ENCODE measurements around the gene LTB4R2. TPM values are rescaled to one million over a fixed set of nuclear protein-coding genes. Genes with fewer than 3 reads are reported as not detected.

Gene LTB4R2
- total RNA-seq, 2 experiments from 2014 or later, result 15.7 to 37.6 TPM

DNA sequence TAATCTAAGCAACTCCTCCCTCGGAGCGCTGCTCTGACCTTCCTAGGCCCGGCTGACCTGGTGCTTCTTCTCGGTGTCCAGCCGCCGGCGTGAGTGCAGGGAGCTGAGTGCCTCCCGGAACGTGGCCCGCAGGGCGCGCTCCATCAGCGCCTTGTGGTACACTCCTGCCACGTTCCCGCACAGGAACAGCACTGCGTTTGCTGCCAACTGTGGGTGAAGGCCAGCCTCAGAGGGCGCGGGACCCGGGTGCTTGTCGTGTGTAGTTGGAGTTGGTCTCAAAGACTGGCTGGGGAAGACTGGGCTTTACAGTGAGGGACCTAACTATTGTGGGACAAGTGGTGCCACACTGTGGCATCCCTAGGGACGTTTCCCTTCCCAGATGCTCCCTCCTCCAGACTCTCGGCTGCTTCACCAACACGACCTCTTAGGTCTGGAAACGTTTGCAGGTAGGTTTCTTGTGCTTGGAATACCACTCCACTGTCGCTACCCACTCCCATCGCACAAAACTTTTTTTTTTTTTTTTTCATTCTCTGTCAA lies 21.9 kb downstream of the LTB4R2 start:
- no TSS peak for BruUV-seq (replicated peaks)
- Histone ChIP-seq H3K4me3 (ENCODE audit: low read depth, low read length, poor library complexity, severe bottlenecking) (no peak overlapping the region), H3K9me2 (ENCODE audit: insufficient read depth, low read length) (no peaks in the 10 kb centered on the region), H3K4me2 (ENCODE audit: low read length) (peak overlapping the region; percentile 70; the same call in 1 of the 2 replicates), H3K9me3 (ENCODE audit: low read length) (no peaks in the 10 kb centered on the region), H3K36me3 (ENCODE audit: insufficient read depth, low read length) (no peaks in the 10 kb centered on the region), H3K4me1 (ENCODE audit: insufficient read depth, low read length, poor library complexity, severe bottlenecking) (peaks cover 30% of the 10 kb centered on the region), H3K79me2 (ENCODE audit: insufficient read depth, low read depth, low read length) (no peaks in the 10 kb centered on the region), H4K20me1 (ENCODE audit: insufficient read depth, low read length) (no peaks in the 10 kb centered on the region), H3K27ac (ENCODE audit: low read depth, low read length, poor library complexity, severe bottlenecking) (no peak overlapping the region), H2AFZ (ENCODE audit: low read length) (no peak overlapping the region)
- ChIA-PET POLR2A (interaction anchor here (0.5 to 1.2 kb wide), 3 partner anchors 23 to 57 kb away, joined by 3 to 7 read pairs (median 6); no protein-coding TSS in a partner anchor), CTCF (ENCODE audit: unreplicated experiment) (interaction anchor here (0.6 to 3.0 kb wide), 3 partner anchors 32 to 105 kb away, joined by 3 to 26 read pairs (median 16); partner anchors contain the start of gene KHNYN)
- intact Hi-C loops (cut with micrococcal nuclease; ENCODE audit: unreplicated experiment), result loop anchor here (1.0 to 10.0 kb wide), 2 partner anchors 88 to 343 kb away; no protein-coding TSS in a partner anchor
- TF ChIP-seq, protein P1, sequence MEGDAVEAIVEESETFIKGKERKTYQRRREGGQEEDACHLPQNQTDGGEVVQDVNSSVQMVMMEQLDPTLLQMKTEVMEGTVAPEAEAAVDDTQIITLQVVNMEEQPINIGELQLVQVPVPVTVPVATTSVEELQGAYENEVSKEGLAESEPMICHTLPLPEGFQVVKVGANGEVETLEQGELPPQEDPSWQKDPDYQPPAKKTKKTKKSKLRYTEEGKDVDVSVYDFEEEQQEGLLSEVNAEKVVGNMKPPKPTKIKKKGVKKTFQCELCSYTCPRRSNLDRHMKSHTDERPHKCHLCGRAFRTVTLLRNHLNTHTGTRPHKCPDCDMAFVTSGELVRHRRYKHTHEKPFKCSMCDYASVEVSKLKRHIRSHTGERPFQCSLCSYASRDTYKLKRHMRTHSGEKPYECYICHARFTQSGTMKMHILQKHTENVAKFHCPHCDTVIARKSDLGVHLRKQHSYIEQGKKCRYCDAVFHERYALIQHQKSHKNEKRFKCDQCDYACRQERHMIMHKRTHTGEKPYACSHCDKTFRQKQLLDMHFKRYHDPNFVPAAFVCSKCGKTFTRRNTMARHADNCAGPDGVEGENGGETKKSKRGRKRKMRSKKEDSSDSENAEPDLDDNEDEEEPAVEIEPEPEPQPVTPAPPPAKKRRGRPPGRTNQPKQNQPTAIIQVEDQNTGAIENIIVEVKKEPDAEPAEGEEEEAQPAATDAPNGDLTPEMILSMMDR (conservative IDR thresholded peaks at IDR 0.05; ENCODE audit: low read length), result no peak
- no peak for TF ChIP-seq EZH2phosphoT487 (IDR thresholded peaks at IDR 0.05; ENCODE audit: borderline replicate concordance, low read depth, low read length)
- DNase-seq (ENCODE audit: low spot score), result no peak

DNA sequence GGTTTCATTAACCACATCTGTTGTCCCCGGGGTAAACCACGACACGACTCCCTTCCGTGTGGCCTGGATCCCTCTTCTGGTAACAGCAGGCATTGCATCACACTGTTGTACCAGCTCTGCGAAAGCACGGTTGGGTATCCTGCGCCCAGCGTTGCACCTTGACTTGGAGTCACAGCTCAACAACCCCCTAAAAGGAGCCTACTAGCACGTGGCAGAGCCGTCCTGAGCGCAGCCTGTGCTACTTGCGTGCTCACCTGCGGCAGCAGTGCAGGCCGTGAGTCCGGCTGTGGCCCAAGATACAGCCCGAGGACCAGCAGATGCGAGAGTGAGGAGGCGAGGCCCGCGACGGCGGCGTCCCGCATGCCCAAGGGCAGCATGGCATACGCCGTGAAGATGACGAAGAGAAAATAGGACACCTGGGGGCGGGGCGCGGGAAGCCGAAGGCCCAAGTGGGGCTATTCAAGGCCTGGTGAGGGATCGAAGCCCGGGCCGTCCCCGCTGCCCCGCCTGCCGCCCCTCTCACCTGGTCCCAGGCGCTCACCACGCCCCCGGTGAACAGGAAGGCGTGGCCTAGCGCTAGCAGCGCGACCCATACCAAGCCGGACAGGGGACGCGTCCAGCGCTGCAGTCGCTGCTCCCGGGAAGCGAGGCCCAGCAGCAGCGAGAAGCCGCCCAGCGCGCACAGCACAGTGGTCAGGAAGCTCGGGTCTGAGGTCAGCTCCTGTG lies 22.5 kb downstream of the LTB4R2 start:
- ChIA-PET CTCF (ENCODE audit: unreplicated experiment) (interaction anchor here (0.6 to 3.0 kb wide), 4 partner anchors 32 to 109 kb away, joined by 3 to 26 read pairs (median 11); partner anchors contain the start of gene KHNYN), POLR2A (interaction anchor here (0.5 to 1.4 kb wide), 6 partner anchors 23 to 105 kb away, joined by 3 to 7 read pairs (median 6); partner anchors contain the start of gene KHNYN)
- peak; percentile 92 for DNase-seq (ENCODE audit: low spot score)
- Histone ChIP-seq H3K36me3 (ENCODE audit: insufficient read depth, low read length) (no peaks in the 10 kb centered on the region), H3K9me2 (ENCODE audit: insufficient read depth, low read length) (no peaks in the 10 kb centered on the region), H2AFZ (ENCODE audit: low read length) (peak overlapping the region; percentile 65; the same call in 1 of the 2 replicates), H3K4me2 (ENCODE audit: low read length) (peak overlapping the region; percentile 70), H3K4me3 (ENCODE audit: low read depth, low read length, poor library complexity, severe bottlenecking) (peak overlapping the region; percentile 26), H3K27ac (ENCODE audit: low read depth, low read length, poor library complexity, severe bottlenecking) (no peak overlapping the region), H3K9me3 (ENCODE audit: low read length) (no peaks in the 10 kb centered on the region), H3K79me2 (ENCODE audit: insufficient read depth, low read depth, low read length) (no peaks in the 10 kb centered on the region), H3K4me1 (ENCODE audit: insufficient read depth, low read length, poor library complexity, severe bottlenecking) (peaks cover 26% of the 10 kb centered on the region), H4K20me1 (ENCODE audit: insufficient read depth, low read length) (no peaks in the 10 kb centered on the region)
- no peak for TF ChIP-seq EZH2phosphoT487 (IDR thresholded peaks at IDR 0.05; ENCODE audit: borderline replicate concordance, low read depth, low read length)
- TF ChIP-seq, protein P1 (conservative IDR thresholded peaks at IDR 0.05; ENCODE audit: low read length), result peak; percentile 84
- no TSS peak for BruUV-seq (replicated peaks)
- intact Hi-C loops (cut with micrococcal nuclease; ENCODE audit: unreplicated experiment), result loop anchor here (1.0 to 10.0 kb wide), 2 partner anchors 89 to 342 kb away; no protein-coding TSS in a partner anchor

Measured in OCI-LY7 (cell line).